GM21515 (cell line): ENCODE results near the gene LDLRAD3.

Experiments used
- ATAC-seq: cut with Tn5 transposase; IDR thresholded peaks from one replicate; pipeline ENCODE4 v1.9.1; 2021; ENCODE audit not compliant: unreplicated experiment

The LDLRAD3 gene

GRCh38 chr11:36195496-36196354 is 251.9 kb downstream of the LDLRAD3 start:
- no peak for ATAC-seq

- ATAC-seq, result no peak
These were observed 252.6 kb downstream of the LDLRAD3 start for GRCh38 chr11:36196411-36196998.

DNA sequence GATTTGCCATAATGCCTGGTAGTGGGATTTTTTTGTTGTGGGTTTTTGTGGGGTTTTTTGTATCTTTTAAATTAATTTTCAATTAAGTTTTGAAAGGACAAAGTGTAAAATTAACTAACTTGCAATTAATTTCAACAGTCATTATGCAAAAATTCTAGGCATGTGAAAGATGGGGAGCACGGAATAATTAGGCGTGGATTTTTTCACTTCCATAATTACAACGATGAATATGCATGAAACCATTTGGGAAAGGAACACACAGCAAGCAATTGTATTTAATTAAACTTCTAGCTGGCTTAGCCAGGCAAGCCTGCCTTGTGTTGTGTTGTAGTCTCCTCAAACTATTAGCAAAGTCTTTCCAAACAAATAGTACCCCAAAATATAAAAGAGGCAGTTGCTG is 257.5 kb downstream of the LDLRAD3 start:
- ATAC-seq, result no peak

GRCh38 chr11:36205536-36205935 is 261.7 kb downstream of the LDLRAD3 start:
- no peak for ATAC-seq

- no peak for ATAC-seq
These were observed 266.7 kb downstream of the LDLRAD3 start for GRCh38 chr11:36210529-36210928.

DNA sequence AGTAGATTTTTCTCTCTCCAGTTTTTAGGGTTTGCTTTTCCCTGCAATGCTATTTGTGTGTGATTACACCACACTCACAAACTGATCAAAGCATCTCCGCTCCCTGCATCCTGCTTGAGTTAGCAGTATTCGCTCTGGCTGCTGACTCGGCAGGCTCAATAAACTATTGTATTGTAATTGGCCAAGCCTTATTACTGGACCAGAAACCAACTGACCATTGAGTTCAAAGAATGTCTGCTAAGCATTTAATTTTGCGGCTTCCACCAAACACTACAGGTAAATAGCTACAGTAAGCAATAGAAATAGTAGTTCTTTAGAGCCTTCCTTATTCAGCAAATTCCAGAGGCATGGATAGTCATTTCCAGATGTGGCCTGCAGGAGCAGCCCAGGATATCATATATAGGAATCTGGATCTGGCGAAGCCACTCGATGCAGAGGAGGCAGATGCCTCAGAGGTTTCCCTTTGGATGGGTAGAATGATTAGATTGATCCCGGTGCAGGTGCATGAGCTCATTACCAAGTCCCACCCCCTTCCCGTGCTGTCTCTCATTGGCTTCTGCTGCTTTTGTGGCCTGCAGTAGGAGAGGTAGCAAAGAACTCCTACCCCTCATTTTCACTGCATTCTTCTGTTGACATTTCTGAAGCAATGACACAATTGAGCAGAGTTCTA is 268.0 kb downstream of the LDLRAD3 start:
- ATAC-seq, result no peak

DNA sequence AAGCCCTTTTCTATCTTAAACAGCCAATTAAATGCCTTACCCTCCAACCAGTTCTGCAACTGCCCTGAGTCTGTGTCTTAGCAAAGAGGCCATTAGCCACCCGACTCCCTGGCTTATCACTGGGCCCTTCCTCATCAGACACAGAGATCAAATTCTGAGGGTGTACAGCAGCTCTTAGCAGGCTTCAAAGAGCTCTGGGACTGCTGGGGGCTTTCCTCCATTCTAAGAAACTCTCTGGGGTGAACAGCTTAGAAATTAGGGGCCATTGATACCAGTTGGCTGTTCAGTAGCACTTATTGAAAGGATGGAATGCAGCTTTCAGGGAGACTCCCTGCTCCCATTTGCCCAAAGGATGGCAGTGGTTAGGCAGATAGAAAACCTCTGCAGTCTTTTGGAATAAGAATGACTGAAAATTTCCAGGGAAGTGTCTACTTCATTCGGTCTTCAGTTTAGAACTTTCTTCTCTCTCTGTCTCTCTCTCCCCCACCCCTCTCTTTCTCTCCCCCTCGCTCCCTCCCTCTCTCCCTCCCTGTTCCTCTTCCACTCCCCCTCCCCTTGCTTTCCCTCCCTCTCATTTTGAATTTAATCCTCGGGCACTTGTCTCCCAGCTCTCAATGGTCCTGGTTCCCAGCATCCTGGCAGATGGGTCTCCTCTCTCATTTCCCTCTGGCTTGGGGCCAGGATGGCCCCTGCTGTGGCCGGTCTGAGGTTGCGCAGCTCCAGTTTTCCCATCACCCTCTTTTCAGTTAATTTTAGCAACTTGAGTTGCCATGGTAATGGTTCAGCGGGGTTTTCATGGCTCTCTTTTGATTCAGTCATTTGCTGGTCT is 268.9 kb downstream of the LDLRAD3 start:
- no peak for ATAC-seq

GRCh38 chr11:36213393-36213840 is 269.6 kb downstream of the LDLRAD3 start:
- no peak for ATAC-seq

DNA sequence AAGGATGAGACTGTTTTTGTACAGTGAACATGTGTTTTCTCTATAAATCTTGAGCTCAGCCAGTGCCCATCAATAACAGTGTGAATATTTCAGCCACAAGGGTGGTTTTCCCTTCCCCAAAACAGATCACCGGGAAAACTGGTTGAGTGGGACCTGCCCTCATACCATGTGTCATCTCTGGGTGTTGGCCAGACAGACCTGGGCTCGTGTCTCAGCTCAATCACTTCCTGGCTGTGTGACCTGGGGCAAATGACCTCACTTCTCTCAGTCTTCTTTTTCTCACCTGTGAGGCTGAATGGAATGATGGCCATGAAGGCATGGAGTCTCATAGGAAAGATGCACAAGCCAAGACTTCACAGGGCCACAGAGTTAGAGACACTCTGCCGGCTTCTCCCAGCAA is 270.6 kb downstream of the LDLRAD3 start:
- ATAC-seq, result no peak

GRCh38 chr11:36214976-36215692 is 271.3 kb downstream of the LDLRAD3 start:
- ATAC-seq, result no peak

GRCh38 chr11:36215693-36216060 is 271.8 kb downstream of the LDLRAD3 start:
- ATAC-seq, result no peak

DNA sequence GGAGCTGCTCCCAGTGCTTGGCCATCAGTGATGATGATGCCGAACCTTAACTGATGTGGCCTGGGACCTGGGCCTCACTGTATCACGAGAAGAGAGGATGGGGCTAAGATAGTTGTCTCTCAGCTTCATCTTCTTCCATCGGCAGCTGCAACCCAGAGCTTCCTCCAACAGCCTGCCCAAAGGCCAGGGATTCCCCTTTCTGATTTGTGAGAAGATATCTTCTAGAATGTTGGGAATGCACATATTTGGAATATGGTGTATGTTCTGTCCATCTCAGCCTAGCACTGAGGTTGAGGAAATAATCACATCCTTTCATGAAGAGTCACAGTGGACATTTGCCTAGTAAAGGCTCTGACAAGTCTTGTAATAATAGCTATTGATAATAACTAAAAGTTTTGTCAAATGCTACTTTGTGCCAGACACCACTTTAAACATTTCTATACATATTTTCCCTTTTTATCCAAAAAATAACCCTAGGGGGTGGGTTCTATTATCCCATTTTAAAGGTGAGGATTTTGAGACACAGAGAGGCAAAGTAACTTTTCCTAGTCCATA is 272.3 kb downstream of the LDLRAD3 start:
- no peak for ATAC-seq

- ATAC-seq, result no peak
These were observed 274.5 kb downstream of the LDLRAD3 start for GRCh38 chr11:36218283-36218921.

GRCh38 chr11:36219996-36220395 is 276.1 kb downstream of the LDLRAD3 start:
- no peak for ATAC-seq

DNA sequence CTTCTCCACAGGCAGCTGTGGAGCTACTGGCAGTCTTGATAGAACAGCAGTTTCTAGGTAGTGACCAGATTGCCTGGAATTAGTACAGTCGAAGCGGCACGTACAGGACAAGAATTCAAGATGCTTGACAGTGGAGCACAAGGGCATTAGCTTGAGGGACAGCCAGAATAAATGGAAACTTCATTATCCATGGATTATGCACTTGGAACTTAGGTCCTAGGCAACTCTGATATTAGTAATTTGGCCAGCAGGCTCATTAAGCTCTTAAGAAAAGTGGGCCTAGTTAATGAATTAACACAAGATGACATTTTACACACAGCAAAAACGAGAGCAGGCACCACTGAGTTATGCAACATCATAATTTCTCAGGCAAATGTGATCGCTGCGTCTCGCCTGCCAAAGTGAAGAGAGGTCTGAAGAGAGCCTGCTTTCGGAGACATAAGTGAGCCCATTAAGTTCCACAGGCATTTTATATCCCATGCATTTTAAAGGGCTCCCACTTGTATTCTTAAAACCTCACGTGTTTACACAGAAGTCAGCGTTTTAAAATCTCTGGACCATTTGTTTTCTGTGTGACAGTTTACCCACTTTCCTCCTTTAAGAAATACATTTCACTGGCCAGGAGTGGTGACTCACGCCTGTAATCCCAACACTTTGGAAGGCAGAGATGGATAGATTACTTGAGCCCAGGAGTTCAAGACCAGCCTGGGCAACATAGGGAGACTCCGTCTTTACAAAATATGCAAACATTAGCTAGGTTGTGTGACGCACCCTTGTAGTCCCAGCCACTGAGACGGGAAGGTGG is 279.2 kb downstream of the LDLRAD3 start:
- no peak for ATAC-seq

DNA sequence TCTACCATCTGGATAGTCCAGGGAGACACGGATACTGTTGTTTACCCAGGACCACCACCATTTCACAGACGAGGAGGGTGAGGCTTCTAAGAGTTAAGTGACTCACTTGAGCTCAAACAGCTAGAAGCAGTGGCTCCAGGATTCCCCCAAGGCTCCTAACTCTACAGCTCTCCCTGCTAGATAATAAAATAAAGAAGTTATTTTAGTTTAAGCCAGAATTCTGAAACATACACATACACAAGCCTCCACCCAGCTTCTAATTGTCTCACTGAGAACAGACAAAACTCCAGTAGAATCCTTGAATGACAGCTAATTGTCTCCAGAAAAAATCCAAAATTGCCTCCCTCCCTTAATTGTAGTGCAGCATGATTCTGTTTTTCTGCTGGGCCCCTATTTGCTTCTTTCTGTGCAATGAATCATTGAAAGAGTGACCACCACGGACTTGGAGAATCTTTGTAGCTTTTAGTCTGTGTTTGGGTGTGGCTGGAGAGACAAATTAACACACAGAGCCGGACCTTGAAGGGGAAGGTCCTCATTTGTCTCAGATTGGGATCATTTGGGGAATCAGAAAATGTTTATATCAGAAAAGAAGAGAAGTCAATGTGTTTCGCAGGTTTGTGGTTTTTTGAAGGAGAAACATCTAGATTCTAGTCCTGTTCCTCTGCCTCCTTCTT is 280.5 kb downstream of the LDLRAD3 start:
- no peak for ATAC-seq

- ATAC-seq, result no peak
These were observed 283.2 kb downstream of the LDLRAD3 start for GRCh38 chr11:36227044-36227443.

GRCh38 chr11:36228689-36229088 is 284.8 kb downstream of the LDLRAD3 start:
- ATAC-seq, result no peak
